Neuronal stem cell (in vitro differentiated cells): ENCODE data around the gene ZNF761.
A peak's percentile ranks its signal among the peaks of the same experiment; 100 is the strongest.
"Not testable (repeated sequence)": the region's sequence is repeated elsewhere in the genome, so short reads cannot be mapped to it uniquely, and the experiment has no call there.

ENCODE experiments used
- DNase-seq: peaks from one replicate; pipeline ENCODE4 v3.0.0-alpha.2; 2013; ENCODE audit warnings: low spot score
- H2AFZ ChIP-seq: one replicate; pipeline ENCODE4 v1.6.1; 2013; ENCODE audit warnings: mild to moderate bottlenecking, low read length, inconsistent platforms
- H2AK5ac ChIP-seq: 2 replicates; pipeline ENCODE4 v1.6.1; 2013; ENCODE audit warnings: low read depth, mild to moderate bottlenecking, inconsistent platforms, low read length, moderate library complexity, mixed read lengths
- H2BK120ac ChIP-seq: 2 replicates; pipeline ENCODE4 v1.6.1; 2013; ENCODE audit warnings: low read depth, mild to moderate bottlenecking, inconsistent platforms, low read length, moderate library complexity, mixed read lengths
- H2BK12ac ChIP-seq: one replicate; pipeline ENCODE4 v1.6.1; 2013; ENCODE audit warnings: low read length, inconsistent platforms
- H2BK15ac ChIP-seq: 2 replicates; pipeline ENCODE4 v1.6.1; 2013; ENCODE audit warnings: mild to moderate bottlenecking, low read length, inconsistent platforms, mixed read lengths
- H2BK5ac ChIP-seq: one replicate; pipeline ENCODE4 v1.6.1; 2013; ENCODE audit warnings: inconsistent platforms, mild to moderate bottlenecking, low read length, moderate library complexity
- H3K14ac ChIP-seq: one replicate; pipeline ENCODE4 v1.6.1; 2013; ENCODE audit warnings: low read length, inconsistent platforms
- H3K18ac ChIP-seq: 2 replicates; pipeline ENCODE4 v1.6.1; 2013; ENCODE audit warnings: low read length, inconsistent platforms
- H3K23ac ChIP-seq: 2 replicates; pipeline ENCODE4 v1.6.1; 2013; ENCODE audit warnings: low read depth, mild to moderate bottlenecking, mixed read lengths, low read length, inconsistent platforms; ENCODE audit not compliant: poor library complexity
- H3K27ac ChIP-seq: replicated peaks from 3 replicates; pipeline ENCODE4 v1.5.1; 2013; ENCODE audit warnings: low read length, inconsistent platforms
- H3K27me3 ChIP-seq, 3 experiments: 2 replicates each; pipeline ENCODE4 v1.6.1; 2013; ENCODE audit warnings: low read length in 3 of 3, mild to moderate bottlenecking in 2 of 3, inconsistent platforms in 1 of 3, low read depth in 1 of 3, mixed read lengths in 1 of 3, moderate library complexity in 1 of 3; ENCODE audit not compliant: control insufficient read depth in 3 of 3, insufficient read depth in 3 of 3
- H3K36me3 ChIP-seq, 2 donors: replicated peaks in 1 of 2; 2 replicates each; pipeline ENCODE4 v1.6.1; 2013; ENCODE audit warnings: low read length in 2 of 2; ENCODE audit not compliant: control insufficient read depth in 2 of 2, insufficient read depth in 2 of 2
- H3K4ac ChIP-seq: 2 replicates; pipeline ENCODE4 v1.6.1; 2013; ENCODE audit warnings: inconsistent platforms, mild to moderate bottlenecking, low read length, moderate library complexity
- H3K4me1 ChIP-seq, 2 donors: 1 replicate in 1 of 2; 2 replicates in 1 of 2; pipeline ENCODE4 v1.6.1; 2013; ENCODE audit warnings: low read length in 2 of 2, low read depth in 1 of 2; ENCODE audit not compliant: control insufficient read depth in 2 of 2, insufficient read depth in 1 of 2
- H3K4me2 ChIP-seq: one replicate; pipeline ENCODE4 v1.6.1; 2013; ENCODE audit warnings: mild to moderate bottlenecking, low read length, inconsistent platforms; ENCODE audit not compliant: insufficient read depth, poor library complexity, severe bottlenecking
- H3K4me3 ChIP-seq, 2 donors: 2 replicates each; pipeline ENCODE4 v1.5.1; 2013; ENCODE audit warnings: low read length in 2 of 2, mild to moderate bottlenecking in 2 of 2, inconsistent platforms in 1 of 2, moderate library complexity in 1 of 2
- H3K79me1 ChIP-seq: one replicate; pipeline ENCODE4 v1.6.1; 2013; ENCODE audit warnings: low read depth, mild to moderate bottlenecking, inconsistent platforms, low read length, moderate library complexity
- H3K9ac ChIP-seq: one replicate; pipeline ENCODE4 v1.6.1; 2013; ENCODE audit warnings: mild to moderate bottlenecking, low read depth, low read length, inconsistent platforms; ENCODE audit not compliant: poor library complexity
- H3K9me3 ChIP-seq, 2 donors: replicated peaks in 1 of 2; 2 replicates each; pipeline versions ENCODE3 to v1.6.1; 2013; ENCODE audit warnings: low read length in 2 of 2, mild to moderate bottlenecking in 2 of 2, inconsistent platforms in 1 of 2, low read depth in 1 of 2, mixed read lengths in 1 of 2, moderate library complexity in 1 of 2; ENCODE audit not compliant: control insufficient read depth in 2 of 2, insufficient read depth in 1 of 2
- H4K8ac ChIP-seq: one replicate; pipeline ENCODE4 v1.6.1; 2013; ENCODE audit warnings: low read depth, mild to moderate bottlenecking, inconsistent platforms, low read length, moderate library complexity
- H4K91ac ChIP-seq: one replicate; pipeline ENCODE4 v1.6.1; 2013; ENCODE audit warnings: low read length, low read depth, mild to moderate bottlenecking, inconsistent platforms; ENCODE audit not compliant: poor library complexity
- WGBS, 2 donors: extraction: QIAGEN DNeasy Blood & Tissue Kit; methylation state at CpG; one replicate each; pipeline ENCODE4 v1.1.7; 2013; ENCODE audit warnings: missing lambda C conversion rate in 2 of 2, mixed read lengths in 1 of 2; ENCODE audit not compliant: insufficient read length in 2 of 2, insufficient replicate concordance in 1 of 2; ENCODE audit errors: extremely low coverage in 2 of 2; 5-methylcytosine and 5-hydroxymethylcytosine counted together

The ZNF761 gene

GRCh38 chr19:53503671-53504364 is 72.0 kb downstream of the ZNF761 start:
- not testable (repeated sequence) for H3K9ac ChIP-seq, DNase-seq, H2AK5ac ChIP-seq, H3K4me2 ChIP-seq, H3K23ac ChIP-seq, H3K9me3 ChIP-seq, H2BK120ac ChIP-seq, H3K79me1 ChIP-seq, H2BK15ac ChIP-seq, H3K14ac ChIP-seq, H4K8ac ChIP-seq, H3K36me3 ChIP-seq, H3K4me3 ChIP-seq, H2BK5ac ChIP-seq, H3K27me3 ChIP-seq, H3K4me1 ChIP-seq, H2BK12ac ChIP-seq, H4K91ac ChIP-seq, H3K4ac ChIP-seq, H3K18ac ChIP-seq, H3K27ac ChIP-seq
- WGBS, 2 donors: no CpG with 5 or more reads among the region's 14 CpGs
- H2AFZ ChIP-seq: peak overlapping the region; percentile 76

- H3K79me1 ChIP-seq, H3K4ac ChIP-seq, H3K4me2 ChIP-seq, H3K4me3 ChIP-seq, H2AK5ac ChIP-seq, H3K14ac ChIP-seq, H2BK5ac ChIP-seq, H3K27ac ChIP-seq, H3K27me3 ChIP-seq, H3K18ac ChIP-seq, H3K36me3 ChIP-seq, H3K23ac ChIP-seq, H2BK12ac ChIP-seq, H3K4me1 ChIP-seq, H4K91ac ChIP-seq, H3K9ac ChIP-seq, H3K9me3 ChIP-seq, H2BK120ac ChIP-seq, H2BK15ac ChIP-seq, DNase-seq, H4K8ac ChIP-seq: not testable (repeated sequence)
- peak overlapping the region; percentile 12 for H2AFZ ChIP-seq
- no CpG with 5 or more reads among the region's 13 CpGs for WGBS, 2 donors
These were observed 72.5 kb downstream of the ZNF761 start for GRCh38 chr19:53504365-53504703.

DNA sequence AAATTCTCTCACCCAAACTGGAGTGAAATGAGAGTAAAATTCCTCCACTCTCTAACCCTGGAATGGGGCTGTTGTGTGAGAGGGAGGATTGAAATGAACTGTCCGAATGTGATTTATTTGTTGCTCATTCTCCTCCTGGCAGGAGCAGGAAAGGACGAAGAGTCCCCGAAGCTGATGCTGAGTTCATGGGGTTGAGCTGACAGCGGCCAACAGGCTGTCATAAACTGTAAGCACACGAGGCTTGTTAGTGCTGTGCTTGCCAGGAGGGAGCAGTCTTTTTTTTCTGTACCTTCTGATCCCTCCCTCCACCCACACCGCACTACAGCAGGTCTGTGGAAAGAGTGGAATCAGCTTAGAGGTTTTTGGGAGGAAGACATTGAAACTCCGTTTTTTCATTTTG is 73.1 kb downstream of the ZNF761 start:
- no peak overlapping the region for H2BK12ac ChIP-seq
- H3K79me1 ChIP-seq: no peaks in the 10 kb centered on the region
- no peak overlapping the region for H2AK5ac ChIP-seq
- no peak overlapping the region for H2BK15ac ChIP-seq
- no peak overlapping the region for H4K91ac ChIP-seq
- no peak for DNase-seq
- H3K9ac ChIP-seq: no peak overlapping the region
- no CpG with 5 or more reads among the region's 7 CpGs for WGBS, 2 donors
- peak overlapping the region; percentile 12 for H2AFZ ChIP-seq
- no peak overlapping the region for H3K4me3 ChIP-seq
- no peak overlapping the region for H3K4ac ChIP-seq
- H3K4me1 ChIP-seq: peaks cover 3 to 5% of the 10 kb centered on the region in 2 donors
- no peaks in the 10 kb centered on the region for H3K9me3 ChIP-seq
- H3K4me2 ChIP-seq: no peak overlapping the region
- H4K8ac ChIP-seq: no peak overlapping the region
- H2BK5ac ChIP-seq: no peak overlapping the region
- no peak overlapping the region for H3K18ac ChIP-seq
- no peak overlapping the region for H2BK120ac ChIP-seq
- H3K27me3 ChIP-seq: no peaks in the 10 kb centered on the region
- H3K14ac ChIP-seq: no peak overlapping the region
- H3K23ac ChIP-seq: no peak overlapping the region
- H3K27ac ChIP-seq: no peak overlapping the region
- H3K36me3 ChIP-seq: no peaks in the 10 kb centered on the region

- H3K18ac ChIP-seq: no peak overlapping the region
- H4K91ac ChIP-seq: no peak overlapping the region
- no peaks in the 10 kb centered on the region for H3K36me3 ChIP-seq
- H3K4me1 ChIP-seq: peaks cover 3 to 5% of the 10 kb centered on the region in 2 donors
- H3K23ac ChIP-seq: no peak overlapping the region
- no peak overlapping the region for H4K8ac ChIP-seq
- no peak overlapping the region for H3K4me3 ChIP-seq
- no peaks in the 10 kb centered on the region for H3K27me3 ChIP-seq
- H3K4ac ChIP-seq: no peak overlapping the region
- H2BK5ac ChIP-seq: no peak overlapping the region
- no peak overlapping the region for H2BK15ac ChIP-seq
- no peak overlapping the region for H2AK5ac ChIP-seq
- H2BK12ac ChIP-seq: no peak overlapping the region
- no peak overlapping the region for H3K4me2 ChIP-seq
- no peak overlapping the region for H3K14ac ChIP-seq
- H2BK120ac ChIP-seq: no peak overlapping the region
- no peak overlapping the region for H2AFZ ChIP-seq
- H3K79me1 ChIP-seq: no peaks in the 10 kb centered on the region
- no CpG with 5 or more reads among the region's 8 CpGs for WGBS, 2 donors
- DNase-seq: no peak
- no peaks in the 10 kb centered on the region for H3K9me3 ChIP-seq
- no peak overlapping the region for H3K9ac ChIP-seq
- H3K27ac ChIP-seq: no peak overlapping the region
These were observed 74.9 kb downstream of the ZNF761 start for GRCh38 chr19:53506728-53507127.
